ENCODE data around the gene APRT. TPM values are rescaled to one million over a fixed set of nuclear protein-coding genes. Genes with fewer than 3 reads are reported as not detected.

The APRT gene
- total RNA-seq, 4 donors from 2014 or later = 32.5 to 82.2 (median 56.3) TPM

DNA sequence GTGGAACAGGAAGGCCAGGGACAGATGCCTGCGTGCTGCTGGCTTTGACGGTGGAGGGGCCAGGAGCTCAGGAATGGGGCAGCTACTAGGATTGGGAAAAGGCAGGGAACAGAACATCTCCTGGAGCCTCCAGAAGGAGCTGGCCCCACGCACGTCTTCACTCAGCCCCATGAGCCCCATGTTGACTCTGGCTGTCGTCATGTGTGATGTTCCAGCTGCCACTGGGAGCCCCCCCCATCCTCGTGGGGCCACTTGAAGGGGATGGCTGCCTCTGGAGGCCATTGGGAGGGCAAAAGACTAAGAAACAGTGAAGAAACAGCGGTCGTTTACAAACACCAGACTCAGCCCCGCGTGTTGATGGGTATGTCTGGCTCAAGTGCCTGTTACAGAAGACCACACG is 18.5 kb upstream of the APRT start:
- Histone ChIP-seq H3K27me3 (no peaks in the 10 kb centered on the region), H3K36me3 (no peaks in the 10 kb centered on the region), H3K4me1 (no peaks in the 10 kb centered on the region), H3K9me3 (no peaks in the 10 kb centered on the region), H3K27ac (no peak overlapping the region), H3K4me3 (no peak overlapping the region)
- TF ChIP-seq POLR2A (IDR thresholded peaks at IDR 0.05) = no peak
- TF ChIP-seq, protein P1, sequence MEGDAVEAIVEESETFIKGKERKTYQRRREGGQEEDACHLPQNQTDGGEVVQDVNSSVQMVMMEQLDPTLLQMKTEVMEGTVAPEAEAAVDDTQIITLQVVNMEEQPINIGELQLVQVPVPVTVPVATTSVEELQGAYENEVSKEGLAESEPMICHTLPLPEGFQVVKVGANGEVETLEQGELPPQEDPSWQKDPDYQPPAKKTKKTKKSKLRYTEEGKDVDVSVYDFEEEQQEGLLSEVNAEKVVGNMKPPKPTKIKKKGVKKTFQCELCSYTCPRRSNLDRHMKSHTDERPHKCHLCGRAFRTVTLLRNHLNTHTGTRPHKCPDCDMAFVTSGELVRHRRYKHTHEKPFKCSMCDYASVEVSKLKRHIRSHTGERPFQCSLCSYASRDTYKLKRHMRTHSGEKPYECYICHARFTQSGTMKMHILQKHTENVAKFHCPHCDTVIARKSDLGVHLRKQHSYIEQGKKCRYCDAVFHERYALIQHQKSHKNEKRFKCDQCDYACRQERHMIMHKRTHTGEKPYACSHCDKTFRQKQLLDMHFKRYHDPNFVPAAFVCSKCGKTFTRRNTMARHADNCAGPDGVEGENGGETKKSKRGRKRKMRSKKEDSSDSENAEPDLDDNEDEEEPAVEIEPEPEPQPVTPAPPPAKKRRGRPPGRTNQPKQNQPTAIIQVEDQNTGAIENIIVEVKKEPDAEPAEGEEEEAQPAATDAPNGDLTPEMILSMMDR (IDR thresholded peaks at IDR 0.05) = no peak
- DNase-seq = no peak
- intact Hi-C loops (cut with DNase I; ENCODE audit: low total_unique reads) = no loop called here

DNA sequence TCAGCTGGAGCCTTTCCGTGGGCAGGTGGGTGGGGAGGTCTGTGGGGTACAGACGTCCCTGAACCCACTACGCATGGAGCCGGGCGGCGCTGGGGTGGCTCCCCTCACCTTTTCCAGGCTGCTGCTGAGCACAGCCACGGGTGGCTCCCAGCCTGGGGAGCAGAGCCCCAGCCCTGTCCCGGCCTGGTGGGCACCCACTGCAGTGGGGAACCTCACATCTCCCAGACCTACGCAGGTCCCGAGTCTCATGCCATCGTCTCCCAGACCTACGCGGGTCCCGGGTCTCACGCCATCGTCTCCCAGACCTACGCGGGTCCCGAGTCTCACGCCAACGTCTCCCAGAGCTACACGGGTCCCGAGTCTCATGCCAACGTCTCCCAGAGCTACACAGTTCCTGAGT is 17.0 kb upstream of the APRT start:
- no peak for DNase-seq
- no peaks in the 10 kb centered on the region for H3K9me3 ChIP-seq
- H3K36me3 ChIP-seq = no peaks in the 10 kb centered on the region
- intact Hi-C loops (cut with DNase I; ENCODE audit: low total_unique reads) = no loop called here
- H3K27me3 ChIP-seq = no peaks in the 10 kb centered on the region
- TF ChIP-seq POLR2A (IDR thresholded peaks at IDR 0.05) = no peak
- TF ChIP-seq, protein P1 (IDR thresholded peaks at IDR 0.05) = no peak
- no peak overlapping the region for H3K27ac ChIP-seq
- no peaks in the 10 kb centered on the region for H3K4me1 ChIP-seq
- no peak overlapping the region for H3K4me3 ChIP-seq

DNA sequence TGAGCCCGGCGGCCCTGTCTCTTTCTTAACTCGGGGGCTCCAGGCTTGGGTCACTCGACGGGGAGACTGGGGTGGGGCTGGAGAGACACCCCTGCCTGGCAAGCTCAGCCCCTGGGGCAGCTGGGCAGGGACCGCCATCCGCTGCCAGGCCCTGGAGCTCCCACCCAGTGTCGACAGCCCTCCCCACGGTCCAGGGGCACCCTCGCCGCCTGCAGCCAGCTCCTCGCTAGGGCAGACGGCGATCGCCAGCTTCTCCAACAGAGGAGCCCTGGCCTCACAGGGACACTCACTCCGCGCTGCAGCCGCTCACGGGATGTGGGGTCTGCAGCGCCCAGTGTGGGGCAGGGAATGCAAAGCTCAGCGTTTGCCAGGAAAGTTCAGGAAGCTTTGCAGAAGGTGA is 16.0 kb upstream of the APRT start:
- TF ChIP-seq, protein P1 (IDR thresholded peaks at IDR 0.05) = no peak
- no peak for TF ChIP-seq POLR2A (IDR thresholded peaks at IDR 0.05)
- Histone ChIP-seq H3K36me3 (no peaks in the 10 kb centered on the region), H3K9me3 (no peaks in the 10 kb centered on the region), H3K4me3 (no peak overlapping the region), H3K4me1 (no peaks in the 10 kb centered on the region), H3K27ac (no peak overlapping the region), H3K27me3 (no peaks in the 10 kb centered on the region)
- intact Hi-C loops (cut with DNase I; ENCODE audit: low total_unique reads) = no loop called here
- DNase-seq = no peak

DNA sequence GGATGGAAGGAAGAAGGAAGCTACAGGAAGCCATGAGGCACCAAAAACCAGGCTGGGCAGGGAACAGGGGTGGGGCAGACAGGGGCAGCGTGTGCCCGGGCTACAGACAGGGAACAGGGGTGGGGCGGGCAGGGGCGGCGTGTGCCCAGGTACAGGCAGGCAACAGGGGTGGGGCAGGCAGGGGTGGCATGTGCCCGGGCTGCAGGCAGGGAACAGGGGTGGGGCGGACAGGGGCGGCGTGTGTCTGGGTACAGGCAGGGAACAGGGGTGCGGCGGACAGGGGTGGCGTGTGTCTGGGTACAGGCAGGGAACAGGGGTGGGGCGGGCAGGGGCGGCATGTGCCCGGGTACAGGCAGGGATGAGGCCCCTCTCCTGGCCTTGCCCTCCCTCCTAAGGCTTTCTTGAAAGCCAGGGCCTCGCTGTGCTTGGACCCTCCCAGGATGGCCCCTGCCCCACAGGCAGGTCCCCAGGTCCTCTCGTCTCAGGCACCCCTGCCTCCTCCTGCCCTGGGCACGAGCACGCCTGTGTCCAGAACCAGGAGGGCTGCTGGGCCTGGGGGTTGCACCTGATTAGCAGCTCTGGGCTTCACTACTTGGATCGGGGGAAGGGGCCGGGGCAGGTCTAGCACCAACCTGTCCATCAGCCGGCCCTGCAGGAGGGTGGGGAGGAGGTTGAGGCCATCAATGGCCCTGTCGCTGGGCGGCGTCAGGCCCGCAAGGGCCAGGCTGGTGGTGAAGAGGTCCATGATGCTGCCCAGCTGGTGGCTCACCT is 14.5 kb upstream of the APRT start:
- H3K9me3 ChIP-seq = no peaks in the 10 kb centered on the region
- H3K27ac ChIP-seq = no peak overlapping the region
- H3K4me3 ChIP-seq = no peak overlapping the region
- no peak for TF ChIP-seq POLR2A (IDR thresholded peaks at IDR 0.05)
- TF ChIP-seq, protein P1 (IDR thresholded peaks at IDR 0.05) = no peak
- H3K27me3 ChIP-seq = no peaks in the 10 kb centered on the region
- no peaks in the 10 kb centered on the region for H3K36me3 ChIP-seq
- no peaks in the 10 kb centered on the region for H3K4me1 ChIP-seq
- no peak for DNase-seq
- intact Hi-C loops (cut with DNase I; ENCODE audit: low total_unique reads) = no loop called here

DNA sequence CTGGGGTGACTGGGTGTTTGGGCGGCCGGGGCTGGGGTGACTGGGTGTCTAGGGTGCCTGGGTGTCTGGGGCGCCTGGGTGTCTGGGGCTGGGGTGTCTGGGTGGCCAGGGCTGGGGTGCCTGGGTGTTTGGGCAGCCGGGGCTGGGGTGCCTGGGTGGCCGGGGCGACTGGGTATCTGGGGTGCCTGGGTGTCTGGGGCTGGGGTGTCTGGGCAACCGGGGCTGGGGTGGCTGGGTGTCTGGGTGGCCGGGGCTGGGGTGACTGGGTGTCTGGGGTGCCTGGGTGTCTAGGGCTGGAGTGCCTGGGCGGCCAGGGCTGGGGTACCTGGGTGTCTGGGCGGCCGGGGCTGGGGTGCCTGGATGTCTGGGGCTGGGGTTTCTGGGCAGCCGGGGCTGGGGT is 13.4 kb upstream of the APRT start:
- H3K27ac ChIP-seq = no peak overlapping the region
- TF ChIP-seq, protein P1 (IDR thresholded peaks at IDR 0.05) = no peak
- no peak for TF ChIP-seq POLR2A (IDR thresholded peaks at IDR 0.05)
- no peaks in the 10 kb centered on the region for H3K36me3 ChIP-seq
- intact Hi-C loops (cut with DNase I; ENCODE audit: low total_unique reads) = no loop called here
- no peak overlapping the region for H3K4me3 ChIP-seq
- no peaks in the 10 kb centered on the region for H3K9me3 ChIP-seq
- no peak for DNase-seq
- no peaks in the 10 kb centered on the region for H3K27me3 ChIP-seq
- H3K4me1 ChIP-seq = no peaks in the 10 kb centered on the region

All from uterus (tissue), 4 donors.